WERI-Rb-1 (cell line): Measurements from ENCODE around the gene PRPF6.

Experiments
- DNase-seq: peaks from one replicate; pipeline ENCODE4 v3.0.0-alpha.2; 2020
- H3K27ac ChIP-seq: fragments of 250-450 bp; sonication (Bioruptor Pico); 2 replicates; pipeline ENCODE4 v1.5.1; 2020; ENCODE audit warnings: mild to moderate bottlenecking, moderate library complexity
- H3K27me3 ChIP-seq: fragments of 250-450 bp; sonication (Bioruptor Pico); 2 replicates; pipeline ENCODE4 v1.5.1; 2021; ENCODE audit warnings: mild to moderate bottlenecking, low read depth, moderate library complexity; ENCODE audit not compliant: insufficient read depth, severe bottlenecking
- H3K36me3 ChIP-seq: fragments of 250-450 bp; sonication (Bioruptor Pico); 2 replicates; pipeline ENCODE4 v1.5.1; 2020; ENCODE audit warnings: mild to moderate bottlenecking, moderate library complexity
- H3K4me3 ChIP-seq: 2 replicates; pipeline ENCODE4 v1.5.1; 2011; ENCODE audit warnings: low read depth, mild to moderate bottlenecking, control low read depth, low read length
- H3K9me3 ChIP-seq: fragments of 250-450 bp; sonication (Bioruptor Pico); 2 replicates; pipeline ENCODE4 v1.5.1; 2021; ENCODE audit warnings: mild to moderate bottlenecking, moderate library complexity; ENCODE audit not compliant: severe bottlenecking
- TF ChIP-seq, protein P1 (sequence below): IDR thresholded peaks from 2 replicates; pipeline ENCODE4 v1.5.1; 2011; ENCODE audit warnings: low read depth, mild to moderate bottlenecking, control low read depth, inconsistent platforms, low read length

PRPF6 gene

DNA sequence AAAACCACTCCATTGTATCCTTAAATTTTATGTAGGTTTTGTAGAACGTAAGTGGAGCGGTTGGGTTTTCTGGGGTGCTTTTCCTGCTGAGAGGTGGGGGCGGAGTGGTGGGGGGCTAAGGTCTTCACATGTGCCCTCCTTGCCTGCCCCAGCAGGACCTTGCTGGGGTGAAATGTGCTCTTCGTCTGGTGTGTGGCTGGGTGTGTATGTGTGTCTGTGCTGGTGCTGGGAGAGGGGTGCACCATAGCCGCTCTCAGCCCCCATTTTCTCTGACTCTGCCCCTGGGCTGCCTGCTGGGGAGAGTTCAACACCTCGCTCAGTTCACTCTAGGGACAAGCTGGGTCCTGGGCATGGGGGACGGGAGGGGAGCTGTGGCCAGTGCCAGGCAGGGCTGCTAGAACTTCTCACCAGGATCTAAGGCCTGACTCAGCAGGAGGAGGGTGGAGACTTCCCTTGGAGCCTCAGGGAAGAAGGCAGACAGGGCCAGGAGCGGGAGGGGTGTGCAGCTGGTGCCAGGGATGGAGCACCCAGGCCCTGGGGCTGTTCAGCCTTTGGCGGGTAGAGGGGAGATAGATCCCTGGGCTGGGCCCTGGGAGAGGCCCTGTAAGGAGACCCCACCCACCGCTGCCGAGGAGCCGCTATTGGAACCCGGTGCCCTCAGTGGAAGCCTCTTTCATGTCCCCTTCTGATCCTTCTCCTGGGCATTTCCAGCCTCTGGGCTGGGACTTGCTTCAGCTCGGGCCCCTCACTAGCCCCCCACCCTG lies 63.7 kb downstream of the PRPF6 start:
- no peaks in the 10 kb centered on the region for H3K36me3 ChIP-seq
- TF ChIP-seq, protein P1, sequence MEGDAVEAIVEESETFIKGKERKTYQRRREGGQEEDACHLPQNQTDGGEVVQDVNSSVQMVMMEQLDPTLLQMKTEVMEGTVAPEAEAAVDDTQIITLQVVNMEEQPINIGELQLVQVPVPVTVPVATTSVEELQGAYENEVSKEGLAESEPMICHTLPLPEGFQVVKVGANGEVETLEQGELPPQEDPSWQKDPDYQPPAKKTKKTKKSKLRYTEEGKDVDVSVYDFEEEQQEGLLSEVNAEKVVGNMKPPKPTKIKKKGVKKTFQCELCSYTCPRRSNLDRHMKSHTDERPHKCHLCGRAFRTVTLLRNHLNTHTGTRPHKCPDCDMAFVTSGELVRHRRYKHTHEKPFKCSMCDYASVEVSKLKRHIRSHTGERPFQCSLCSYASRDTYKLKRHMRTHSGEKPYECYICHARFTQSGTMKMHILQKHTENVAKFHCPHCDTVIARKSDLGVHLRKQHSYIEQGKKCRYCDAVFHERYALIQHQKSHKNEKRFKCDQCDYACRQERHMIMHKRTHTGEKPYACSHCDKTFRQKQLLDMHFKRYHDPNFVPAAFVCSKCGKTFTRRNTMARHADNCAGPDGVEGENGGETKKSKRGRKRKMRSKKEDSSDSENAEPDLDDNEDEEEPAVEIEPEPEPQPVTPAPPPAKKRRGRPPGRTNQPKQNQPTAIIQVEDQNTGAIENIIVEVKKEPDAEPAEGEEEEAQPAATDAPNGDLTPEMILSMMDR: no peak
- DNase-seq: no peak
- no peak overlapping the region for H3K4me3 ChIP-seq
- no peaks in the 10 kb centered on the region for H3K27me3 ChIP-seq
- H3K9me3 ChIP-seq: no peaks in the 10 kb centered on the region
- no peak overlapping the region for H3K27ac ChIP-seq

DNA sequence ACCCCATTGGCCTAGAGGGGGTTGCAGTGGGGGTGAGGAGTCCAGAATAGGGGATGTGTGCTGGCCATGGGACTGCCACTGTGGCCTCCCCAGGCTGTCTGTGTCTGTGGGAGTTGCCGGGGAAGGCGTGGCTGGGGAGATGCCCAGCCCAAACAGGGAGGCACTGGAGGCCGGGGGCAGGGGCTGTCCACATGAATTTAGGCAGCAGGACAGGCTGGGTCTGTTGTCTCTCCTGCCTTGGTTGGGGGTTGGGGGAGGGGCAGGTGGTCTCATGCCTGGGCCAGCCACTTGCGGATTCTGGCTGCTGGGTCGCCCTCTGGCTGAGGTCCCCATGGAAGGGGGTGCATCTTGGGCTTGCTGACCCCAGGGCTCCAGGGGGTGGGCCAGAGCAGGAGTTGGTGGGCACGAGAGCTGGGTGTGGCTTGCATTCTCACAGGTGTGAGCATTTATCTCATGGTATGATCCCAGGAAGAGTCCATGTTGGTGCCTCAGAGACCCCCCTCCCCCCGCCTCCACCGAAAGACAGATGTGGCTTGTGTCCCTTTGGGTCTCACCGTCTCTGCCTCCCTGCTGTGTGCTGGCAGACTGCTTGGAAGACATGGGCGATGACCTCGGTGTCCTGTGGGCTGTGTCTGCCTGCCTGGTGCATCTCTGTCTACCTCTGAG lies 64.5 kb downstream of the PRPF6 start:
- no peaks in the 10 kb centered on the region for H3K27me3 ChIP-seq
- no peak overlapping the region for H3K27ac ChIP-seq
- no peaks in the 10 kb centered on the region for H3K36me3 ChIP-seq
- H3K4me3 ChIP-seq: no peak overlapping the region
- TF ChIP-seq, protein P1: no peak
- DNase-seq: no peak
- H3K9me3 ChIP-seq: no peaks in the 10 kb centered on the region

DNA sequence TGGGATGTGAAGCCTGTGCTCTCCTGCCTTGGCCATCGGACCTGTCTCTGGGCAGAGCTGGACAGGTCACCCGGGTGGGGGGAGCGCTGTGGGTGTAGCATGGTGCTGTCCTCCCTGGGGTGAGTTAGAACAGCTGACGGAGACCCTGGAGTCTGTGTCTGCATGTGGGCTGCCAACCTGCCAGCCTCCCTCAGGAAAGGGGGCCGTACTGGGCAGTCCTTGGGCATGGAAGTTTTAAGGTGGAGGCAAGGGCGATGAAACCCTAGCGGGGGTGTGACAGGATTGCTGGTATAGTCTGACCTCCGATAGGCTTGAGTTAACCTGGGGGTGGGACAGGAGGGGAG lies 66.1 kb downstream of the PRPF6 start:
- Histone ChIP-seq H3K4me3 (no peak overlapping the region), H3K9me3 (no peaks in the 10 kb centered on the region), H3K36me3 (no peaks in the 10 kb centered on the region), H3K27ac (no peak overlapping the region), H3K27me3 (no peaks in the 10 kb centered on the region)
- TF ChIP-seq, protein P1: no peak
- no peak for DNase-seq

DNA sequence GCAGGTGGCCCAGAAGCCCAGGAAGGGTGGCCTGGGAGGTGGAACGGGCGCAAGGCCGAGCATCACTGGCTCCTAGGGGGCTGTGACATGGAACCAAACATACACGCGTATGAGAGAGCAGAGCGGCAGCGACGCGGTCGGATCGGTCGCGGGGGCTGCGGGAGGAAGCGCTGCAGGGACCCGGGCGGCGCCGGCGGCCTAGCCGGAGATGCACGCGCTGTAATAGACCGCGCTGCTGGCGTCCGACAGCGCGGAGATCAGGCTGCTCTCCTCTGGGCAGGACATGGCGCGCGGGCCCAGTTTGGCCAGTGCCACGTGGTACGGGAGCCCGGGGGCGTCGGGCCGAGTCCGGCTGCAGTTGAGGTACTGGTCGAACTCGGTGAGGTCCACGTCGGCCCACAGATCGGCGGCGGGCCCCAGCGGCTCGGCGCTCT lies 67.1 kb downstream of the PRPF6 start:
- Histone ChIP-seq H3K9me3 (no peaks in the 10 kb centered on the region), H3K4me3 (no peak overlapping the region), H3K27ac (no peak overlapping the region), H3K27me3 (no peaks in the 10 kb centered on the region), H3K36me3 (no peaks in the 10 kb centered on the region)
- no peak for DNase-seq
- TF ChIP-seq, protein P1: no peak

DNA sequence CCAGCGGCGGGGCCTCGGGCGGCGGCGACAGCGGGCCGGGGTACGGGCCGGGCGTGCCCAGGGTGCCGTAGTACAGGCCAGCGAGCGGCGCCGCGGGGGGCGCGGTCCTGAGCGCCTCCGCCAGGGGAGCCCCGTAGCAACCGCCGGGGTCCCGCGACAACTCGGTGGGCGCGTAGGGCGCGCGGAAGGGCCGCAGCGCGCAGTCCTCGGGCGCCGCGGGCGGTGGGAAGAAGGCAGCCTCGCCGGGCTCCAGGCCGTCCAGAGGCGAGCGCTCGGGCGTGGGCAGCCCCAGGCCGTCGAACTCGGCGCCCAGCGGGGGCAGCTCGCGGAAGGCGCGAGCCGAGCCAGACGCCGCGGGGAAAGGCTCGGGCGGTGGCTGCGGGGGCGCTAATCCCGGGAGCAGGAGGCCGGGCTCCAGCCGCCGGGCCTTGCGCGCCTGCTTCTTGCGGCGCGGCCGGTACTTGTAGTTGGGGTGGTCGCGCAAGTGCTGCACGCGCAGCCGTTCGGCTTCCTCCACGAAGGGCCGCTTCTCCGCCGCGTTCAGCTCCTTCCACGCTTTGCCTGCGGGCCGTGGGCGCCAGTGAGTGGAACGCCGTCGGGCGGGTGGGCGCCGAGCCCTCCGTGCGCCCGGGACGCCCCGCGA lies 67.6 kb downstream of the PRPF6 start:
- TF ChIP-seq, protein P1: no peak
- DNase-seq: no peak
- Histone ChIP-seq H3K36me3 (no peaks in the 10 kb centered on the region), H3K27ac (no peak overlapping the region), H3K4me3 (peak overlapping the region; percentile 28; the same call in 1 of the 2 replicates), H3K27me3 (no peaks in the 10 kb centered on the region), H3K9me3 (no peaks in the 10 kb centered on the region)
